ENCODE data around the gene TXNRD1.
"Not testable (repeated sequence)": the region's sequence is repeated elsewhere in the genome, so short reads cannot be mapped to it uniquely, and the experiment has no call there.

- not testable (repeated sequence) for TF ChIP-seq POLR2A, CTCF (IDR thresholded peaks at IDR 0.05)
Observed at GRCh38 chr12:104332273-104332672, 116.7 kb downstream of the TXNRD1 start.

Measured in uterus (tissue), 2 donors.